Measurements from ENCODE around the gene METRN.

GRCh38 chr16:749010-749409 is 34.1 kb downstream of the METRN start:
- TF ChIP-seq CTCF (optimal IDR thresholded peaks at IDR 0.05 in 1 of 3, IDR thresholded peaks at IDR 0.05 in 1 of 3, conservative IDR thresholded peaks at IDR 0.05 in 1 of 3; ENCODE audit: extremely low read depth in 1 of 3, insufficient read depth in 2 of 3, low read length in 3 of 3) (no peak), EZH2 (IDR thresholded peaks at IDR 0.05; ENCODE audit: low read length) (no peak)
